Measurements from ENCODE around the gene MUC6. TPM values are rescaled to one million over a fixed set of nuclear protein-coding genes. Genes with fewer than 3 reads are reported as not detected.

Gene MUC6
- total RNA-seq, 2 donors from 2014 or later: not detected

GRCh38 chr11:1005928-1006327, 30.6 kb downstream of the MUC6 start:
- DNase-seq (ENCODE audit: low spot score): no peak
- TF ChIP-seq, protein P1, sequence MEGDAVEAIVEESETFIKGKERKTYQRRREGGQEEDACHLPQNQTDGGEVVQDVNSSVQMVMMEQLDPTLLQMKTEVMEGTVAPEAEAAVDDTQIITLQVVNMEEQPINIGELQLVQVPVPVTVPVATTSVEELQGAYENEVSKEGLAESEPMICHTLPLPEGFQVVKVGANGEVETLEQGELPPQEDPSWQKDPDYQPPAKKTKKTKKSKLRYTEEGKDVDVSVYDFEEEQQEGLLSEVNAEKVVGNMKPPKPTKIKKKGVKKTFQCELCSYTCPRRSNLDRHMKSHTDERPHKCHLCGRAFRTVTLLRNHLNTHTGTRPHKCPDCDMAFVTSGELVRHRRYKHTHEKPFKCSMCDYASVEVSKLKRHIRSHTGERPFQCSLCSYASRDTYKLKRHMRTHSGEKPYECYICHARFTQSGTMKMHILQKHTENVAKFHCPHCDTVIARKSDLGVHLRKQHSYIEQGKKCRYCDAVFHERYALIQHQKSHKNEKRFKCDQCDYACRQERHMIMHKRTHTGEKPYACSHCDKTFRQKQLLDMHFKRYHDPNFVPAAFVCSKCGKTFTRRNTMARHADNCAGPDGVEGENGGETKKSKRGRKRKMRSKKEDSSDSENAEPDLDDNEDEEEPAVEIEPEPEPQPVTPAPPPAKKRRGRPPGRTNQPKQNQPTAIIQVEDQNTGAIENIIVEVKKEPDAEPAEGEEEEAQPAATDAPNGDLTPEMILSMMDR (IDR thresholded peaks at IDR 0.05): no peak
- H3K4me1 ChIP-seq: no peaks in the 10 kb centered on the region
- peaks cover 87% of the 10 kb centered on the region for H3K36me3 ChIP-seq
- no peaks in the 10 kb centered on the region for H3K27me3 ChIP-seq
- no peak overlapping the region for H3K27ac ChIP-seq
- no peaks in the 10 kb centered on the region for H3K9me3 ChIP-seq
- no peak overlapping the region for H3K4me3 ChIP-seq

DNA sequence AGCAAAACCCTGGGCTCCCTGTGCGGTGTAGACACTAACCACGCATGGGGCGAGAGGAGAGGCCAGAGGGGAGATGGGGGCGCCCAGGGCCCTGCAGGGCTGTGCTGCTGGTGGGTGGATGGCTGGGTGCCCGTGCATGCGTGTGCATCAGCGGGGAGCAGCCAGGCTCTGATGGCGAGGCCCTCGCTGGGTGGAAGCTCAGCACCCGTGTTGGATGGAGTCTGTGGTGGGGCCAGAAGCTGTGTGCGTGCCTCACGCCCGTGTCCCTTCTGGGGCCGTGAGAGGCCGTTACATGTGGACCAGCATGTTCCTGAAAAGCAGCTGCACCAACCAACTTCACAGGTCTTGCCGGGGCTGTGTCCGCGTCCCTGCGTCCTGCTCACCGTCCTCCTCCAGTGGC, 33.4 kb downstream of the MUC6 start:
- Histone ChIP-seq H3K36me3 (peaks cover 68% of the 10 kb centered on the region), H3K4me3 (no peak overlapping the region), H3K4me1 (no peaks in the 10 kb centered on the region), H3K27ac (no peak overlapping the region), H3K9me3 (no peaks in the 10 kb centered on the region), H3K27me3 (no peaks in the 10 kb centered on the region)
- DNase-seq (ENCODE audit: low spot score): no peak
- TF ChIP-seq, protein P1 (IDR thresholded peaks at IDR 0.05): no peak

- Histone ChIP-seq H3K27ac (no peak overlapping the region), H3K4me3 (no peak overlapping the region), H3K27me3 (no peaks in the 10 kb centered on the region), H3K9me3 (no peaks in the 10 kb centered on the region), H3K36me3 (peaks cover 62% of the 10 kb centered on the region), H3K4me1 (no peaks in the 10 kb centered on the region)
- no peak for DNase-seq (ENCODE audit: low spot score)
- TF ChIP-seq, protein P1 (IDR thresholded peaks at IDR 0.05): no peak
Measured at GRCh38 chr11:1002406-1002984, 34.0 kb downstream of the MUC6 start.

DNA sequence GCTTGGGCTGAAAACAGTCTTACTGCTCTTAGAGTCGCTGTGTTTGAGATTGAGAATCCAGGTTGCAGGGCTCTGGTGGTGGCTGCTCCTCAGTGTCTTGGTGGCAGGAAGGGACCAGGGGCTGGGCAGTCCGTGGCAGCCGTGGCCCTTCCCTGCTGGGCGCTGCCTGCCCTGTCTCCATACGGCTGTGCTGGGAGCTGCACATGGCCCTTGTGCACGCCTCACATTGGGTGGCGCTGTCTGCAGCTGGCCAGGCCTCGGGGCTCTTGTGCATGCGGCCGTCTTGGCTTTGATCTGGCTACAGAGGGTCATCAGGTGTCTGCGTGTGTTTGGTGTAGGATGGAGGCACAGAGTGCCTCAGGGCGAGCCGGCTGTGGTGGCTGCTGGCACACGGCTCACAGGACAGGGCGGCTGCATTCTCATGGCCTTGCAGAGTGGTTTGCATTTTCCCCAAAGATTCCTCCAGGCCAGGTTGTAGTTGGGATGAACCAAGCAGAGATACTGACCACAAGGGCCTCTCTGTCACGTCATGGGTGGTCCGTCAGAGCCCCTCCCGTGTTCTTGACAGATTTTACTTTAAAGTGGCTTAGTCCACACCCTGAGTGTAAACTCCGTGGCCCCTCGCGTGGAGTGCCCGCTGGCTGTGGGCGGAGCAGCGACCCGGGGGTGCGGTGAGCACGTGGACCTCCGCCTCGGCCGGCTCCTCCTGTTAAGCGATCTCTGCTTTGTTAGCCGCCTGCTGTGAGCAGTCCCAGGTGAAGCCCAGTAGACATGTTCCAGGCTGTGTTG, 34.7 kb downstream of the MUC6 start:
- DNase-seq (ENCODE audit: low spot score): no peak
- TF ChIP-seq, protein P1 (IDR thresholded peaks at IDR 0.05): no peak
- H3K4me3 ChIP-seq: no peak overlapping the region
- peaks cover 55% of the 10 kb centered on the region for H3K36me3 ChIP-seq
- H3K9me3 ChIP-seq: no peaks in the 10 kb centered on the region
- no peaks in the 10 kb centered on the region for H3K27me3 ChIP-seq
- no peak overlapping the region for H3K27ac ChIP-seq
- H3K4me1 ChIP-seq: no peaks in the 10 kb centered on the region

GRCh38 chr11:1000357-1001278, 35.9 kb downstream of the MUC6 start:
- no peak overlapping the region for H3K4me3 ChIP-seq
- no peaks in the 10 kb centered on the region for H3K27me3 ChIP-seq
- H3K9me3 ChIP-seq: no peaks in the 10 kb centered on the region
- H3K36me3 ChIP-seq: peaks cover 51% of the 10 kb centered on the region
- H3K27ac ChIP-seq: no peak overlapping the region
- no peak for DNase-seq (ENCODE audit: low spot score)
- no peaks in the 10 kb centered on the region for H3K4me1 ChIP-seq
- TF ChIP-seq, protein P1 (IDR thresholded peaks at IDR 0.05): no peak
